HG02678 (cell line): ENCODE results near the gene STAT1.
"Not testable (repeated sequence)": the region's sequence is repeated elsewhere in the genome, so short reads cannot be mapped to it uniquely, and the experiment has no call there.

Experiments used
- ATAC-seq: cut with Tn5 transposase; IDR thresholded peaks from one replicate; pipeline ENCODE4 v1.9.1; 2021; ENCODE audit warnings: mild to moderate bottlenecking, moderate library complexity; ENCODE audit not compliant: unreplicated experiment

Gene STAT1

GRCh38 chr2:191009541-191010374 lies 4.2 kb downstream of the STAT1 start:
- ATAC-seq: no peak

- ATAC-seq: no peak
Observed at GRCh38 chr2:191008286-191008685, 5.7 kb downstream of the STAT1 start.

- ATAC-seq: no peak
Observed at GRCh38 chr2:191006997-191007783, 6.8 kb downstream of the STAT1 start.

GRCh38 chr2:191006297-191006696 lies 7.7 kb downstream of the STAT1 start:
- no peak for ATAC-seq

GRCh38 chr2:191003405-191004309 lies 10.3 kb downstream of the STAT1 start:
- ATAC-seq: no peak

- ATAC-seq: no peak
Observed at GRCh38 chr2:191001624-191002023, 12.3 kb downstream of the STAT1 start.

- ATAC-seq: no peak
Observed at GRCh38 chr2:191001032-191001431, 12.9 kb downstream of the STAT1 start.

GRCh38 chr2:190999949-191000665 lies 13.9 kb downstream of the STAT1 start:
- no peak for ATAC-seq

GRCh38 chr2:190999058-190999457 lies 14.9 kb downstream of the STAT1 start:
- ATAC-seq: no peak

GRCh38 chr2:190997526-190998113 lies 16.4 kb downstream of the STAT1 start:
- no peak for ATAC-seq

GRCh38 chr2:190996947-190997346 lies 17.0 kb downstream of the STAT1 start:
- no peak for ATAC-seq

- no peak for ATAC-seq
Observed at GRCh38 chr2:190996338-190996946, 17.5 kb downstream of the STAT1 start.

- ATAC-seq: not testable (repeated sequence)
Observed at GRCh38 chr2:190995315-190995714, 18.7 kb downstream of the STAT1 start.

- no peak for ATAC-seq
Observed at GRCh38 chr2:190994148-190994547, 19.8 kb downstream of the STAT1 start.

GRCh38 chr2:190993292-190993643 lies 20.7 kb downstream of the STAT1 start:
- no peak for ATAC-seq

- ATAC-seq: no peak
Observed at GRCh38 chr2:190990132-190990531, 23.8 kb downstream of the STAT1 start.

GRCh38 chr2:190988910-190989309 lies 25.1 kb downstream of the STAT1 start:
- no peak for ATAC-seq

- ATAC-seq: no peak
Observed at GRCh38 chr2:190987938-190988337, 26.0 kb downstream of the STAT1 start.

GRCh38 chr2:190987116-190987515 lies 26.9 kb downstream of the STAT1 start:
- no peak for ATAC-seq
